OCI-LY1 (cell line): Measurements from ENCODE around the gene WDR20.

Experiments
- H2AFZ ChIP-seq: fragments of 200-600 bp; sonication (generic), shearing (Covaris generic); 2 replicates; pipeline ENCODE4 v1.6.0; 2014; ENCODE audit warnings: antibody characterized with exemption, mild to moderate bottlenecking, low read length
- H3F3A ChIP-seq: fragments of 200-600 bp; sonication (generic), shearing (Covaris generic); 2 replicates; pipeline ENCODE4 v1.6.0; 2014; ENCODE audit warnings: mild to moderate bottlenecking, antibody characterized with exemption, low read length, moderate library complexity; ENCODE audit not compliant: insufficient read depth
- H3K27ac ChIP-seq: fragments of 200-600 bp; sonication (generic); 2 replicates; pipeline ENCODE4 v1.5.1; 2014; ENCODE audit warnings: low read length, mixed run types, mild to moderate bottlenecking, low read depth; ENCODE audit not compliant: poor library complexity, severe bottlenecking
- H3K27me3 ChIP-seq: fragments of 200-600 bp; sonication (generic); 2 replicates; pipeline ENCODE4 v1.6.0; 2014; ENCODE audit warnings: antibody characterized with exemption, mild to moderate bottlenecking, low read length, moderate library complexity; ENCODE audit not compliant: insufficient read depth
- H3K36me3 ChIP-seq: fragments of 200-600 bp; sonication (generic); 2 replicates; pipeline ENCODE4 v1.6.1; 2014; ENCODE audit warnings: mild to moderate bottlenecking, antibody characterized with exemption, low read length, moderate library complexity, mixed read lengths; ENCODE audit not compliant: insufficient read depth
- H3K4me1 ChIP-seq: fragments of 200-600 bp; sonication (generic); 2 replicates; pipeline ENCODE4 v1.5.1; 2014; ENCODE audit warnings: mild to moderate bottlenecking, low read length, moderate library complexity; ENCODE audit not compliant: insufficient read depth, severe bottlenecking
- H3K4me2 ChIP-seq: fragments of 200-600 bp; sonication (generic), shearing (Covaris generic); 2 replicates; pipeline ENCODE4 v1.6.1; 2014; ENCODE audit warnings: low read length
- H3K4me3 ChIP-seq: fragments of 200-600 bp; sonication (generic); 2 replicates; pipeline ENCODE4 v1.5.1; 2014; ENCODE audit warnings: low read length, low read depth, mild to moderate bottlenecking, mixed read lengths; ENCODE audit not compliant: poor library complexity, severe bottlenecking
- H3K79me2 ChIP-seq: fragments of 200-600 bp; shearing (Covaris generic); 2 replicates; pipeline ENCODE4 v1.6.1; 2016; ENCODE audit warnings: mixed run types, low read length, mixed read lengths; ENCODE audit not compliant: insufficient read depth
- H3K9ac ChIP-seq: fragments of 200-600 bp; sonication (generic), shearing (Covaris generic); 2 replicates; pipeline ENCODE4 v1.6.1; 2014; ENCODE audit warnings: mild to moderate bottlenecking, low read length, mixed read lengths
- H3K9me2 ChIP-seq: fragments of 200-600 bp; sonication (generic), shearing (Covaris generic); 2 replicates; pipeline ENCODE4 v1.6.1; 2014; ENCODE audit warnings: low read depth, mild to moderate bottlenecking, low read length, mixed read lengths
- H3K9me3 ChIP-seq: fragments of 200-600 bp; shearing (Covaris generic); 2 replicates; pipeline ENCODE4 v1.6.1; 2014; ENCODE audit warnings: low read length, mixed read lengths
- H4K20me1 ChIP-seq: fragments of 200-600 bp; sonication (generic), shearing (Covaris generic); 2 replicates; pipeline ENCODE4 v1.6.0; 2016; ENCODE audit warnings: mild to moderate bottlenecking, low read length; ENCODE audit not compliant: insufficient read depth
- EZH2 ChIP-seq: fragments of 200-600 bp; sonication (generic), shearing (Covaris generic); IDR thresholded peaks from 2 replicates; pipeline ENCODE4 v1.8.0; 2017; ENCODE audit warnings: borderline replicate concordance, mixed run types, mild to moderate bottlenecking, antibody characterized with exemption, low read length, moderate library complexity, mixed read lengths
- TF ChIP-seq, protein P1 (sequence below): fragments of 200-600 bp; sonication (generic), shearing (Covaris generic); IDR thresholded peaks from 2 replicates; pipeline ENCODE4 v1.5.1; 2017; ENCODE audit warnings: mild to moderate bottlenecking, antibody characterized with exemption, low read length, moderate library complexity, mixed read lengths

WDR20 gene

DNA sequence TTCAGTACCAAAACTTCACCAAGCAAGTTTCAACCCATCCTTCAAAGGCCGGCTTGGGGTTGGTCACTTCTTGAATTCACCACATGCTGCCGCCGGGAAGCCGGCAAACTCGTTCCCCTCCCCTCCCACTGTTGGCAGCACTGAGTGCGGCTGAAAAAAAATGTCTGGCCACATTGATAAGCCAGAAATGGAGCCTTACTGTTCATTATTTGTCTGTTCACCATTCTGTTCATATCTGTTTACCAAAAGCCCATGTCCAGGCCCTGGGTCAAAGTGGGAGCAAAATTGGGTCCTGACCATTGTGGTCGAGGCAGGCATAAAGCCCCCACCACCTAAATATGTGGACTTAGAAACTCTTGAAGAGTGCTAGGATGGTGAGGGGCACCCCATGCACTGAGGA is 45.6 kb upstream of the WDR20 start:
- Histone ChIP-seq H3K9me3 (no peaks in the 10 kb centered on the region), H2AFZ (no peak overlapping the region), H3K79me2 (no peaks in the 10 kb centered on the region), H3K36me3 (no peaks in the 10 kb centered on the region), H3K27ac (no peak overlapping the region), H3K4me3 (no peak overlapping the region), H3F3A (no peaks in the 10 kb centered on the region), H3K9me2 (no peaks in the 10 kb centered on the region), H3K9ac (no peak overlapping the region), H4K20me1 (no peaks in the 10 kb centered on the region), H3K27me3 (no peaks in the 10 kb centered on the region), H3K4me1 (peaks cover 3% of the 10 kb centered on the region), H3K4me2 (no peak overlapping the region)
- TF ChIP-seq, protein P1, sequence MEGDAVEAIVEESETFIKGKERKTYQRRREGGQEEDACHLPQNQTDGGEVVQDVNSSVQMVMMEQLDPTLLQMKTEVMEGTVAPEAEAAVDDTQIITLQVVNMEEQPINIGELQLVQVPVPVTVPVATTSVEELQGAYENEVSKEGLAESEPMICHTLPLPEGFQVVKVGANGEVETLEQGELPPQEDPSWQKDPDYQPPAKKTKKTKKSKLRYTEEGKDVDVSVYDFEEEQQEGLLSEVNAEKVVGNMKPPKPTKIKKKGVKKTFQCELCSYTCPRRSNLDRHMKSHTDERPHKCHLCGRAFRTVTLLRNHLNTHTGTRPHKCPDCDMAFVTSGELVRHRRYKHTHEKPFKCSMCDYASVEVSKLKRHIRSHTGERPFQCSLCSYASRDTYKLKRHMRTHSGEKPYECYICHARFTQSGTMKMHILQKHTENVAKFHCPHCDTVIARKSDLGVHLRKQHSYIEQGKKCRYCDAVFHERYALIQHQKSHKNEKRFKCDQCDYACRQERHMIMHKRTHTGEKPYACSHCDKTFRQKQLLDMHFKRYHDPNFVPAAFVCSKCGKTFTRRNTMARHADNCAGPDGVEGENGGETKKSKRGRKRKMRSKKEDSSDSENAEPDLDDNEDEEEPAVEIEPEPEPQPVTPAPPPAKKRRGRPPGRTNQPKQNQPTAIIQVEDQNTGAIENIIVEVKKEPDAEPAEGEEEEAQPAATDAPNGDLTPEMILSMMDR = no peak
- no peak for TF ChIP-seq EZH2

DNA sequence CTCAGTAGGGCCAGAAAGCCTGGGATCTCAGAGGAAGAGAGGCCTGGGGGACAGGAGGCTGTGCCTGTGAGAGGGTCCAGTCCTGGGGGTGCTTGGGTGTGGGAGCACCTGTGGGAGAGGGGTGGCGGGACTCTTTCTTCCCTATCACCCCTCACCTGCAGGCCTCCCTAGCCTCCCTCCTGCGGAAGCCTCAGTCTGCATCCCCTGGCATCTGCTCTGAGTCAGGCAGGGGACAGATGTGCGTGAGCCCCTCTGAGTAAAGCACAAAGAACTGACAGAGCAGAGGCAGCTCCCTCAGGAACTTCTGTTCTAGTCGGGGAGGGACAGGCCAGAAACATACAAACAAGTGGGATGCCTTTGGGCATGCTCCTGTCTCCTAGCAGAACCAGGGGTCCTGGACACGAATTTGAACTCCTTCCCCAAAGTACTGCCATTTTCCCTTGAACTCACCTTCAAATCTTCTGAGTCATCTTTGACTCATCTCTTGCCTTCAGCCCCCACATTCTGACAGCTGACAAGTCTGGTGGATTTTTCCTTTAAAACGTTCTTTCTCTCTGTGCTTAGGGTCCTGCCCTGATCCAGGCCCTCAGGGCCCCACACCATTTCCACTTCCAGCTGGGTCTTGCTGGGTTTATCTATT is 44.3 kb upstream of the WDR20 start:
- H3K4me2 ChIP-seq = no peak overlapping the region
- no peak overlapping the region for H3K27ac ChIP-seq
- peaks cover 3% of the 10 kb centered on the region for H3K4me1 ChIP-seq
- no peaks in the 10 kb centered on the region for H3F3A ChIP-seq
- no peaks in the 10 kb centered on the region for H3K36me3 ChIP-seq
- H3K9me2 ChIP-seq = no peaks in the 10 kb centered on the region
- no peak overlapping the region for H3K9ac ChIP-seq
- no peaks in the 10 kb centered on the region for H4K20me1 ChIP-seq
- H2AFZ ChIP-seq = no peak overlapping the region
- no peak overlapping the region for H3K4me3 ChIP-seq
- H3K9me3 ChIP-seq = no peaks in the 10 kb centered on the region
- no peak for TF ChIP-seq EZH2
- TF ChIP-seq, protein P1 = no peak
- no peaks in the 10 kb centered on the region for H3K79me2 ChIP-seq
- H3K27me3 ChIP-seq = no peaks in the 10 kb centered on the region

DNA sequence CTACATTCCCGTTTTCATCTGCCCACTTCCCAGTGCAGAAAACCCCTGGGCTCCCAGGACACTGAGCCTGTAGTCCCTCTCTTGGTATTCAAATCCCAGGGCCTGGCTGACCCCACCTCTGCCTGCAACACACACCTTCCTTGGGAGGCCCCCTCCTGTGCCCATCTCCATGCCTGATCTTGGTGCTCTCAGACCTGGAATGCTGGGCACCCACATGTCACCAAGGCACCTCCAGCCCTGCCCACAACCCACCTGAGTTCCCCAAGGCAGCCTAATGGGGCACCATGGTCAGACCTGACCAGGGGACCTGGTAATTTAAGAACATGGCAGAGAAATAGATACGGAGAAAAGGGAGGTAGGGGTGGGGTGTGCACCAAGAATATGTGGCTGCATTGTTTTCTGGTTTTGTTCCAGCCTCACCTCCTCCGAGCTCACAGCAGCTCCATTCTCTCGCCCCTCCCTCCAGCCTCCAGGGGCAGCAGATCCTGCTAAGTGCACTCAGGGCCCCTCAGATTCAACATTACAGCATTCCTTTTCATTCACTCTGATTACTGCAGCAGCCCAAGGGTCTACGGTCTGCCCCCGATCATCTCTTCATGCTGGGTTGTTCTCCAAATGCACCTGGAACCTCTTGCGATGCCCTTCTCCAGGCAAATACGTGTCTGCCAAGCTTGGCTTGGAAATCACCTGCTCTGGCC is 43.7 kb upstream of the WDR20 start:
- no peak overlapping the region for H3K9ac ChIP-seq
- no peak overlapping the region for H2AFZ ChIP-seq
- H3K9me2 ChIP-seq = no peaks in the 10 kb centered on the region
- H3K4me3 ChIP-seq = no peak overlapping the region
- H4K20me1 ChIP-seq = no peaks in the 10 kb centered on the region
- H3K36me3 ChIP-seq = no peaks in the 10 kb centered on the region
- no peaks in the 10 kb centered on the region for H3K79me2 ChIP-seq
- no peak overlapping the region for H3K4me2 ChIP-seq
- TF ChIP-seq, protein P1 = no peak
- no peak for TF ChIP-seq EZH2
- no peaks in the 10 kb centered on the region for H3K27me3 ChIP-seq
- H3K27ac ChIP-seq = no peak overlapping the region
- no peaks in the 10 kb centered on the region for H3K4me1 ChIP-seq
- no peaks in the 10 kb centered on the region for H3K9me3 ChIP-seq
- H3F3A ChIP-seq = no peaks in the 10 kb centered on the region
